HL-60 (cell line): ENCODE measurements around the gene AP1M2.

ENCODE experiments used
- DNase-seq, 2 experiments: peaks; one replicate each; pipeline ENCODE4 v3.0.0-alpha.2; 2010 to 2020; ENCODE audit warnings: low read depth in 1 of 2, low spot score in 1 of 2
- H3K27ac ChIP-seq: fragments of 250-450 bp; sonication (Bioruptor Pico); replicated peaks from 2 replicates; pipeline ENCODE4 v1.5.1; 2020; ENCODE audit warnings: mild to moderate bottlenecking, moderate library complexity
- H3K27me3 ChIP-seq: fragments of 250-450 bp; sonication (Bioruptor Pico); 2 replicates; pipeline ENCODE4 v1.5.1; 2021; ENCODE audit warnings: mild to moderate bottlenecking, moderate library complexity; ENCODE audit not compliant: insufficient read depth, poor library complexity, severe bottlenecking
- H3K4me3 ChIP-seq: replicated peaks from 2 replicates; pipeline ENCODE4 v1.5.1; 2011; ENCODE audit warnings: mild to moderate bottlenecking, control low read depth, low read length; ENCODE audit not compliant: insufficient read depth
- CTCF ChIP-seq: IDR thresholded peaks from one replicate; pipeline ENCODE4 v1.5.1; 2011; ENCODE audit warnings: low read length, control low read depth, inconsistent platforms; ENCODE audit not compliant: insufficient read depth
- GABPA ChIP-seq: IDR thresholded peaks from 2 replicates; pipeline ENCODE4 v1.6.1; 2012; ENCODE audit warnings: low read depth
- POLR2AphosphoS5 ChIP-seq: IDR thresholded peaks from 2 replicates; pipeline ENCODE4 v1.6.1; 2012; ENCODE audit warnings: low read depth
- SPI1 ChIP-seq: IDR thresholded peaks from 2 replicates; pipeline ENCODE4 v1.6.1; 2012; ENCODE audit warnings: low read depth, mild to moderate bottlenecking, borderline replicate concordance
- TF ChIP-seq, protein P1 (sequence below): IDR thresholded peaks from 2 replicates; pipeline ENCODE4 v1.6.1; 2012; ENCODE audit warnings: low read depth; ENCODE audit not compliant: insufficient replicate concordance

Gene AP1M2

DNA sequence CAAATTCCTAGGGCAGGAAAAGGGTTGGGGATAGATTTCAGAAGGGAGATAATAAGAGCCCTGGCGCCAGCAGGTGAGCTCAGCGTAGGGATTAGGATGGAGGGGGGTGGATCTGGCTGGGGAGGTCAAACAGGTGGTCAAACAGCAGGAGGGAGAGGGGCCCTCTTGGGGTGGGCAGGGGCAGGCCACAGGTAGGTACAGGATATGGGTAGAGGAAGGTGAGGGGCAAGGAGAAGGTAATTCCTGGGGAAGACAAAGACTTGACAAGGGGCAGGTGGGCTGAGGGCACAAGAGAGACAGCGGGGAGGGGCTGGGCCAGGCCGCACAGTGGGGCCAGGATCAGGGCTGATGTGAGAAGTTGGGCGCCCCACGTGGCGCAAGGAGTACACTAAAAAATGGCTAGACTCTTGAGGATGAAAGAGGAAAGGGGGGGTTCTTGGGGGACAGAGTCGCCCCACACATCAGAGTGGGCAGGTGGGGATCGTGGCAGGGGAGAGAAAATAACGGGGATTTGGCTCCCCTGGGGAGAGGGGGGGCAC, 22.0 kb downstream of the AP1M2 start:
- no peak for TF ChIP-seq POLR2AphosphoS5
- TF ChIP-seq SPI1 = no peak
- peak; percentile 22 for TF ChIP-seq CTCF
- H3K27ac ChIP-seq = peak overlapping the region; percentile 92
- DNase-seq = peak in 1 of 2 experiments; percentile 68
- H3K27me3 ChIP-seq = no peaks in the 10 kb centered on the region
- H3K4me3 ChIP-seq = peak overlapping the region; percentile 96

- Histone ChIP-seq H3K4me3 (no peak overlapping the region), H3K27ac (no peak overlapping the region), H3K27me3 (no peaks in the 10 kb centered on the region)
- DNase-seq = no peak
- TF ChIP-seq POLR2AphosphoS5 (no peak), GABPA (no peak)
Observed at GRCh38 chr19:10562609-10563008, 24.5 kb downstream of the AP1M2 start.

DNA sequence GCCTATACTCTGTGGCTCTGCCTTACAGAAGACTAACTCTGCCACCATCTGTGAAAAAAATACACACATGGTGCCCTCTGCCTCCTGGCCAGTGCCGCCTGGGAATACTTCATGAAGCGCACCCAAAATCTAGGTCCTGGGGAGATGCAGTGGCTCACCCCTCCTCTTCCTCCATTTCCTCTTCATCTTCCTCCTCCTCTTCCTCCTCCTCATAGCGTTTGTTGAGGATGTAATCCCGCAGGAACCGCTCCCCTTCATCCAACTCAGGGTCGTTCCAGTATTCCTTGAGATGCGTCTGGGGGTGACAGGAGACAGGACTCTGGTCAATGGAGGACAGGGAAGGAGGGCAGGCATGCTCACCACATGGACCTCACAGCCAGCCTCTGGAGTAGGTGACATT, 27.0 kb downstream of the AP1M2 start:
- DNase-seq = no peak
- Histone ChIP-seq H3K27ac (no peak overlapping the region), H3K27me3 (no peaks in the 10 kb centered on the region), H3K4me3 (no peak overlapping the region)
- TF ChIP-seq CTCF (no peak), POLR2AphosphoS5 (no peak), SPI1 (no peak)

GRCh38 chr19:10557603-10558197, 29.4 kb downstream of the AP1M2 start:
- no peak for TF ChIP-seq SPI1
- TF ChIP-seq POLR2AphosphoS5 = no peak
- no peak for TF ChIP-seq CTCF
- no peak for TF ChIP-seq GABPA
- TF ChIP-seq, protein P1, sequence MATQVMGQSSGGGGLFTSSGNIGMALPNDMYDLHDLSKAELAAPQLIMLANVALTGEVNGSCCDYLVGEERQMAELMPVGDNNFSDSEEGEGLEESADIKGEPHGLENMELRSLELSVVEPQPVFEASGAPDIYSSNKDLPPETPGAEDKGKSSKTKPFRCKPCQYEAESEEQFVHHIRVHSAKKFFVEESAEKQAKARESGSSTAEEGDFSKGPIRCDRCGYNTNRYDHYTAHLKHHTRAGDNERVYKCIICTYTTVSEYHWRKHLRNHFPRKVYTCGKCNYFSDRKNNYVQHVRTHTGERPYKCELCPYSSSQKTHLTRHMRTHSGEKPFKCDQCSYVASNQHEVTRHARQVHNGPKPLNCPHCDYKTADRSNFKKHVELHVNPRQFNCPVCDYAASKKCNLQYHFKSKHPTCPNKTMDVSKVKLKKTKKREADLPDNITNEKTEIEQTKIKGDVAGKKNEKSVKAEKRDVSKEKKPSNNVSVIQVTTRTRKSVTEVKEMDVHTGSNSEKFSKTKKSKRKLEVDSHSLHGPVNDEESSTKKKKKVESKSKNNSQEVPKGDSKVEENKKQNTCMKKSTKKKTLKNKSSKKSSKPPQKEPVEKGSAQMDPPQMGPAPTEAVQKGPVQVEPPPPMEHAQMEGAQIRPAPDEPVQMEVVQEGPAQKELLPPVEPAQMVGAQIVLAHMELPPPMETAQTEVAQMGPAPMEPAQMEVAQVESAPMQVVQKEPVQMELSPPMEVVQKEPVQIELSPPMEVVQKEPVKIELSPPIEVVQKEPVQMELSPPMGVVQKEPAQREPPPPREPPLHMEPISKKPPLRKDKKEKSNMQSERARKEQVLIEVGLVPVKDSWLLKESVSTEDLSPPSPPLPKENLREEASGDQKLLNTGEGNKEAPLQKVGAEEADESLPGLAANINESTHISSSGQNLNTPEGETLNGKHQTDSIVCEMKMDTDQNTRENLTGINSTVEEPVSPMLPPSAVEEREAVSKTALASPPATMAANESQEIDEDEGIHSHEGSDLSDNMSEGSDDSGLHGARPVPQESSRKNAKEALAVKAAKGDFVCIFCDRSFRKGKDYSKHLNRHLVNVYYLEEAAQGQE = no peak
- H3K4me3 ChIP-seq = no peak overlapping the region
- H3K27ac ChIP-seq = no peak overlapping the region
- H3K27me3 ChIP-seq = no peaks in the 10 kb centered on the region
- no peak for DNase-seq

DNA sequence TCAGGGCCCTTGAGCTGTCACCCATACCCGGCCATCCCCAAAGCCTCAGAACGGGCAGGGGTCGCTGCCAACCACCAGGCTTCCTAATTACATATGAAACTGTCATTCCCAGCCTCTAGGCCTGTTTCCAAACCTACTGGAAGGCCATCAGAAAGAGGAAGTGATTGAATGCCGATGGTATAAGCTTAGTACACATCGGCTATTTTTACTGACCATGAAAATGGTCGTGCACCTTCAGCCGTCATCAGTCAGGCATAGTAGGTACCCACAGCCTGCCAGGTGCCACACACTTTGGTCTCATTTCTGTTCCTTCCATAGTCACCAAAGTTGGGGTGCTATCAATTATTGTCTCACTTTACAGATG, 31.5 kb downstream of the AP1M2 start:
- Histone ChIP-seq H3K4me3 (no peak overlapping the region), H3K27ac (no peak overlapping the region), H3K27me3 (no peaks in the 10 kb centered on the region)
- TF ChIP-seq SPI1 (peak; percentile 86), GABPA (no peak), CTCF (no peak), POLR2AphosphoS5 (no peak)
- TF ChIP-seq, protein P1 = no peak
- no peak for DNase-seq
